ENCODE measurements around the gene GPC3.

- TF ChIP-seq CTCF (IDR thresholded peaks at IDR 0.05), result no peak
- no peak for TF ChIP-seq POLR2AphosphoS5 (IDR thresholded peaks at IDR 0.05)
Observed at GRCh38 chrX:133815496-133815895, 169.9 kb downstream of the GPC3 start.
